GM23248 (cell line): Measurements from ENCODE around the gene SLC16A11.

Source experiments
- EZH2 ChIP-seq: fragments of 200-600 bp; sonication (generic); IDR thresholded peaks from 2 replicates; pipeline ENCODE4 v1.6.1; 2018; ENCODE audit warnings: antibody characterized with exemption, mild to moderate bottlenecking; ENCODE audit not compliant: insufficient read depth, poor library complexity, severe bottlenecking
- EZH2phosphoT487 ChIP-seq: fragments of 200-600 bp; sonication (generic); IDR thresholded peaks from 2 replicates; pipeline ENCODE4 v1.6.1; 2018; ENCODE audit warnings: antibody characterized with exemption, moderate library complexity, mild to moderate bottlenecking, low read depth; ENCODE audit not compliant: insufficient read depth

DNA sequence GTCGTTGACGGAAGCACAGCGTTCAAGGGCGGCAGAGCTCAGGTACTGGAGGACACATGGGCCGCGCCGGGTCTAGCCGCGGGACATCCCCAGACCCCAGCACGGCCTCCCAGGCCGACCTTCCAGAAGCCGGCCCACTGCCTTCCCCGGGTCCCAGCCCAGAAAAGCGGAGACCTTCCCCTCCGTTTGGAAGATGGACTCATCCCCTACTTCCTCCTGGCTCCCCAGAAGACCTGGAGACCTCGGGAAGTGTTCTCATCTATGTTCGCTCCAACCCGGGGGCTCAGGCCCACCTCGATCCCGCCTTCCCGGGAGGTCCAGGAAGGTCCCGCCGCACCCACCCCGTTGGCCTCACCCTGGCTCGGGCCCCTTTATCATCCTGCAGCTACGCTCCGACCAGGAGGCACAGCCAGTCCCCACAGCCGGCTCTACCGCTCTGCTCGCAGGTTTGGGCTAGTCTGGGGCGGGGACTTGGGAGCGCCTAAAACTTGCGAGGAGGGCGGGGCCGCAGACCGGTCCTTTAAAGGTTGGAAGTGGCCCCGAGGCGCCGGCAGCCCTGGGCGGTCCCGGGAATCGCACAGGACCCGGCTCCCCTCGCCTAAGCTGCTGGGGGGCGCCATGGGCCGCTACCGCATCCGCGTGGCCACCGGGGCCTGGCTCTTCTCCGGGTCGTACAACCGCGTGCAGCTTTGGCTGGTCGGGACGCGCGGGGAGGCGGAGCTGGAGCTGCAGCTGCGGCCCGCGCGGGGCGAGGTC is 48.2 kb downstream of the SLC16A11 start, which contains the start of gene ALOX12:
- TF ChIP-seq EZH2 (no peak), EZH2phosphoT487 (no peak)
